Neural cell (in vitro differentiated cells): ENCODE data around the gene IPO8.

Experiments
- EP300 ChIP-seq: fragments of 450-650 bp; conservative IDR thresholded peaks from 2 replicates; pipeline ENCODE4 v1.6.1; 2014; ENCODE audit warnings: antibody characterized with exemption, mild to moderate bottlenecking, moderate library complexity; ENCODE audit not compliant: poor library complexity, severe bottlenecking
- EZH2 ChIP-seq: fragments of 200-600, 300-800 bp; shearing (Covaris generic), sonication (generic); IDR thresholded peaks from 2 replicates; pipeline ENCODE4 v1.6.1; 2014; ENCODE audit warnings: antibody characterized with exemption, low read length, borderline replicate concordance, mild to moderate bottlenecking; ENCODE audit not compliant: insufficient read depth, poor library complexity, severe bottlenecking
- TF ChIP-seq, protein P1 (sequence below): fragments of 450-650 bp; IDR thresholded peaks from 2 replicates; pipeline ENCODE4 v1.5.1; 2014; ENCODE audit warnings: antibody characterized with exemption, mild to moderate bottlenecking, moderate library complexity; ENCODE audit not compliant: poor library complexity, severe bottlenecking

DNA sequence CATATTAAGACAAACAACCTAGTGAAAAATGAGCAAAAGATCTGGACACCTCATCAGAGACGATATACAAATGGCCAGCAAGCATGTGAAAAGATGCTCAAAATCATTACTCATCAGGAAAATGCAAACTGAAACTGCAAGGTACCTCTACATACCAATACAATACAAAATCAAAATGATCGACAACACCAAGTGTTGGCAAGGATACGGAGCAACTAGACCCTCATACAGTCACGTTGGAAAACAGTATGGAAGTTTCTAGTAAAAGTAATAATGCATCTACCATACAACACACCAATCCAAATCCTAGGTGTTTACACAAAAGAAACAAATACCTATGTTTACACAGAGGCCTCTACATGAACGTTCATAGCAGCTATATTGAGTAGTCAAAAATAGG, 99.9 kb downstream of the IPO8 start:
- TF ChIP-seq, protein P1, sequence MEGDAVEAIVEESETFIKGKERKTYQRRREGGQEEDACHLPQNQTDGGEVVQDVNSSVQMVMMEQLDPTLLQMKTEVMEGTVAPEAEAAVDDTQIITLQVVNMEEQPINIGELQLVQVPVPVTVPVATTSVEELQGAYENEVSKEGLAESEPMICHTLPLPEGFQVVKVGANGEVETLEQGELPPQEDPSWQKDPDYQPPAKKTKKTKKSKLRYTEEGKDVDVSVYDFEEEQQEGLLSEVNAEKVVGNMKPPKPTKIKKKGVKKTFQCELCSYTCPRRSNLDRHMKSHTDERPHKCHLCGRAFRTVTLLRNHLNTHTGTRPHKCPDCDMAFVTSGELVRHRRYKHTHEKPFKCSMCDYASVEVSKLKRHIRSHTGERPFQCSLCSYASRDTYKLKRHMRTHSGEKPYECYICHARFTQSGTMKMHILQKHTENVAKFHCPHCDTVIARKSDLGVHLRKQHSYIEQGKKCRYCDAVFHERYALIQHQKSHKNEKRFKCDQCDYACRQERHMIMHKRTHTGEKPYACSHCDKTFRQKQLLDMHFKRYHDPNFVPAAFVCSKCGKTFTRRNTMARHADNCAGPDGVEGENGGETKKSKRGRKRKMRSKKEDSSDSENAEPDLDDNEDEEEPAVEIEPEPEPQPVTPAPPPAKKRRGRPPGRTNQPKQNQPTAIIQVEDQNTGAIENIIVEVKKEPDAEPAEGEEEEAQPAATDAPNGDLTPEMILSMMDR: no peak
- TF ChIP-seq EP300 (no peak), EZH2 (no peak)
